ENCODE measurements around the gene FHIT.

DNA sequence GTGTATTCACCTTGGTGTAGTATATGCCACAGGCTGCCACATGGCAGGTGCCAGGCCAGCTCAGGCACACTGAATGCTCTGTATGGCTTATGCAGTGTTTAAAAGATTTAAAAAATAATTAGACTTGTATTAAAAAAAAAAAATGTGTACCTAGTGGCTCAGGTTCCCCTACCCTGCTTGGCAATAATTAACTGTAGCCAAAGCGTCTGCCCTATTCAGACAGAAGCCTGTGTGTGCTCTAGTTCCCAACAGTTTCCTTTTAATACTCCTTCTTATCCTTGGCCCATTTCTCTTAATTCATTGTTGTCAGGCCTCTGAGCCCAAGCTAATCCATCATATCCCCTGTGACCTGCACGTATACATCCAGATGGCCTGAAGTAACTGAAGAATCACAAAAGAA, 1449.2 kb downstream of the FHIT start:
- TF ChIP-seq, protein P1, sequence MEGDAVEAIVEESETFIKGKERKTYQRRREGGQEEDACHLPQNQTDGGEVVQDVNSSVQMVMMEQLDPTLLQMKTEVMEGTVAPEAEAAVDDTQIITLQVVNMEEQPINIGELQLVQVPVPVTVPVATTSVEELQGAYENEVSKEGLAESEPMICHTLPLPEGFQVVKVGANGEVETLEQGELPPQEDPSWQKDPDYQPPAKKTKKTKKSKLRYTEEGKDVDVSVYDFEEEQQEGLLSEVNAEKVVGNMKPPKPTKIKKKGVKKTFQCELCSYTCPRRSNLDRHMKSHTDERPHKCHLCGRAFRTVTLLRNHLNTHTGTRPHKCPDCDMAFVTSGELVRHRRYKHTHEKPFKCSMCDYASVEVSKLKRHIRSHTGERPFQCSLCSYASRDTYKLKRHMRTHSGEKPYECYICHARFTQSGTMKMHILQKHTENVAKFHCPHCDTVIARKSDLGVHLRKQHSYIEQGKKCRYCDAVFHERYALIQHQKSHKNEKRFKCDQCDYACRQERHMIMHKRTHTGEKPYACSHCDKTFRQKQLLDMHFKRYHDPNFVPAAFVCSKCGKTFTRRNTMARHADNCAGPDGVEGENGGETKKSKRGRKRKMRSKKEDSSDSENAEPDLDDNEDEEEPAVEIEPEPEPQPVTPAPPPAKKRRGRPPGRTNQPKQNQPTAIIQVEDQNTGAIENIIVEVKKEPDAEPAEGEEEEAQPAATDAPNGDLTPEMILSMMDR (conservative IDR thresholded peaks at IDR 0.05; ENCODE audit: low read depth, low read length) = no peak
- TF ChIP-seq EZH2phosphoT487 (IDR thresholded peaks at IDR 0.05; ENCODE audit: borderline replicate concordance, low read length) = no peak

Measured in PC-3 (cell line).